Lung (tissue), 12 donors: Measurements from ENCODE around the gene GPS1. TPM values are rescaled to one million over a fixed set of nuclear protein-coding genes. Genes with fewer than 3 reads are reported as not detected.

Source experiments
- ATAC-seq: fragments of 200-7000 bp; cut with Tn5 transposase; one replicate; pipeline ENCODE4 v1.9.1; 2020; ENCODE audit warnings: moderate number of reproducible peaks; ENCODE audit not compliant: insufficient read depth, low FRiP score
- DNase-seq, 3 donors: peaks; one replicate each; pipeline ENCODE4 v3.0.0-alpha.2; 2013 to 2017
- H3K27ac ChIP-seq, 2 donors: one replicate each; pipeline ENCODE4 v1.5.1; 2013; ENCODE audit warnings: mild to moderate bottlenecking in 2 of 2, moderate library complexity in 2 of 2, control low read depth in 1 of 2, inconsistent platforms in 1 of 2, low read depth in 1 of 2, low read length in 1 of 2
- H3K27me3 ChIP-seq, 3 donors: one replicate each; pipeline ENCODE4 v1.5.1; 2013; ENCODE audit warnings: low read length in 2 of 3; ENCODE audit not compliant: control insufficient read depth in 3 of 3, insufficient read depth in 3 of 3
- H3K36me3 ChIP-seq, 4 donors: one replicate each; pipeline ENCODE4 v1.5.1; 2013; ENCODE audit warnings: low read length in 4 of 4, mild to moderate bottlenecking in 1 of 4, moderate library complexity in 1 of 4; ENCODE audit not compliant: control insufficient read depth in 4 of 4, insufficient read depth in 4 of 4
- H3K4me1 ChIP-seq, 5 donors: one replicate each; pipeline ENCODE4 v1.5.1; 2013; ENCODE audit warnings: low read length in 5 of 5, mild to moderate bottlenecking in 2 of 5, moderate library complexity in 1 of 5; ENCODE audit not compliant: control insufficient read depth in 5 of 5, insufficient read depth in 5 of 5
- H3K4me3 ChIP-seq: one replicate; pipeline ENCODE4 v1.5.1; 2013; ENCODE audit warnings: mild to moderate bottlenecking, control low read depth, moderate library complexity
- H3K9ac ChIP-seq, 2 donors: one replicate each; pipeline ENCODE4 v1.5.1; 2013; ENCODE audit warnings: low read length in 2 of 2, control low read depth in 1 of 2; ENCODE audit not compliant: insufficient read depth in 1 of 2
- H3K9me3 ChIP-seq, 4 donors: one replicate each; pipeline ENCODE4 v1.5.1; 2013; ENCODE audit warnings: low read length in 3 of 4, mild to moderate bottlenecking in 1 of 4, moderate library complexity in 1 of 4; ENCODE audit not compliant: control insufficient read depth in 4 of 4, insufficient read depth in 3 of 4
- CTCF ChIP-seq: IDR thresholded peaks from 2 replicates; pipeline ENCODE4 v1.5.1; 2012; ENCODE audit warnings: mild to moderate bottlenecking; ENCODE audit errors: control extremely low read depth, extremely low read depth
- WGBS, 2 donors: extraction: QIAGEN DNeasy Blood & Tissue Kit; methylation state at CpG; one replicate each; pipeline ENCODE4 v1.1.7; 2013; 5-methylcytosine and 5-hydroxymethylcytosine counted together
- polyA plus RNA-seq, 2 donors: library from polyadenylated mRNA; stranded (reverse); fragments of 200-250 nt; gene quantifications; one replicate each; pipeline ENCODE4 v1.2.1, GENCODE V29; 2013
- total RNA-seq, 2 donors: library from RNA; depleted of rRNA in 1 of 2; stranded (reverse); fragments of >200 nt in 1 of 2; gene quantifications; one replicate each; pipeline ENCODE4 v1.2.1, GENCODE V29; 2014 to 2021
- donor health status: control.
- donor health status: control.
- donor health status: Bipolar disorder and iron deficiency.
- donor health status: healthy.
- donor health status: DM: yes; HTN: yes; CAD: no.

The GPS1 gene
- total and polyA plus RNA-seq, 4 donors = 71.0 to 102 (median 89.4) TPM

DNA sequence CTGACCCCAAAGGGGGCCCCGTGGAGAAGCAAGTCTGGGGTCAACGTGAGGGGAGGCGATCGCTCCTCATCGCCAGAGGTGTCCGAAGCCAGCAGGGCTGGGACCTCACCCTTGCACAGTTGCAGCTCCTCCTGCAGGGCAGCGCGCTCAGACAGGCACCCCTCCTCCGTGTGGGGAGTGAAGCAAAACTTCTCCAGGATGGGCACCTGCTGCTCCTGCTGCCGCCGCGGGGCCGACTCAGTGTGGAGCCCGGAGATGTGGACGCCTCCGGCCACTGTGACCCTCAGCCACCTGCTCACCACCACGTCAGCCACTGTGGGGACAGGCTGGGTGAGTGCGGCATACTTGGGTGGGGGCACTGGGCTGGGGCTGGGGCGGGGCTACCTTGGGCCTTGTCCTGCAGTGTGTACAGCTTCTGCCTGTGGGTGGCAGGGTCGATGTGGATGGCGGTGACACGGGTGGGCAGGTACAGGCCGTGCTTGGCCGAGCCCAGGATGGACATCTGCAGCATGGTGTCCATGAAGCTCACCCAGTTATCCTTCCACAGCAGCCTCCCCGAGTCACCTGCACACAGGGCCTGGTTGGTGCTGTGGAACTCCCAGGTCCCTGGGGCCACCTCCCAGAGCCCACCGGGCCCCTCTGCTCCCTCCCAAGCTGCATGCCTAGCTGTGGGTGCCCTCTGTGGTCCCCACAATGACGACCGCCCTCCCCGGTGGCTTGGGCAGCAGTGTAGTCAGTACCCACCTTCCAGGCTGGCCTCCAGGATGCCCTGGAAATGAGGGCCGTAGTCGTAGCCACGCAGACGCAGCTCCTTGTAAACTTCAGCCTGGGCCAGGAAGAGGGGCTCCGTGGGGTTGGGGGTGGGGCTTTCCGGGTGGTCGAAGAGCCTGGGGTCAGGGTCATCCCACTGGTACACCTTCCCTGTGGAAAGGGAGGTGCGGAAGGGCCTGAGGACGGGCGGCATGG, 35.5 kb downstream of the GPS1 start:
- WGBS, 2 donors = 92 to 95% methylated on average over 38 to 39 of the region's 39 CpGs
- no peaks in the 10 kb centered on the region for H3K9me3 ChIP-seq
- no peak overlapping the region for H3K4me3 ChIP-seq
- no peaks in the 10 kb centered on the region for H3K4me1 ChIP-seq
- TF ChIP-seq CTCF = no peak
- no peak overlapping the region for H3K27ac ChIP-seq
- H3K27me3 ChIP-seq = no peaks in the 10 kb centered on the region
- H3K9ac ChIP-seq = no peak overlapping the region
- peaks cover 4 to 100% (median 21%) of the 10 kb centered on the region in 4 donors for H3K36me3 ChIP-seq
- DNase-seq (no peak), ATAC-seq (no peak)

DNA sequence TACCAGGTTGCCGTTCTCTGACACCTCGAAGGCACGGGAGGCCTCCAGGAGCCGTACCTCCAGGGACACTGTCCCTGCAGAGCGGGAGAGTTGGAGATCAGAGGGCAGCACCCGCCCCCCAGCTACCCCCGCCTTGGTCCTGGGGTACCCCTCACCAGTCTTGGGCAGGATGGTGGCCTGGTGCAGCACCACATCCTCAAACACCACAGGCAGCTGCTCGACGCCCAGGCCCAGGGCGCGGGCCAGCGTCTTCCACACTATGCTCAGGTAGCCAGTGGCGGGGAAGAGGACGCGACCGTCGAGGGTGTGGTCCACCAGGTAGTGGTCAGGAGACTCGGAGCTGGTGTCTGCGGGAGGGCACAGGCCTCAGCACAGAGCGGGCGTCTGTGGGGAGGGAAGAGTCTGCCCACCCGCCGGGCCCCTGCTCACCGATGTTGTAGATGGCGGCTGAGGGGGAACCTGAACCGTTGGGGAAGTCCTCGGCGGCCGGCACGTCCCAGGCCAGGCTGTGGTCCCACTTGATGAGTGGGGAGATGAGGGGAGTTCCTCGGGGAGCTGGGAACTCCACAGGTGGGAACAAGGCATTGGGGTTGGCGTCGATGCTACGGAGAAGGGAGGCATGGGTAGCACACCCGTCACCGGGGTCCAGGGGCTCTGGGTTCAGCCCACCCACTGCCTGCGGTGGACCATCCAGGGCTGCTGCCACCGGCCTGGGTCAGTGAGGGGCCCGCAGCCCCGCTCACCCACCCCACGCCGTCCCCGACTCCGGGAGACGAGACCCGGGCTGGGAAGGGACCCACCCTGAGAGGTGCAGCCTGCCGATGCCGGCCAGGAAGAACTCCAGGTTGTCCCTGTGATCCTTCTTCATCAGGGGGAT, 36.5 kb downstream of the GPS1 start:
- 95 to 96% methylated on average over 47 to 48 of the region's 48 CpGs for WGBS, 2 donors
- no peak for TF ChIP-seq CTCF
- ATAC-seq = no peak
- Histone ChIP-seq H3K27ac (no peak overlapping the region), H3K4me1 (no peaks in the 10 kb centered on the region), H3K27me3 (no peaks in the 10 kb centered on the region), H3K4me3 (no peak overlapping the region), H3K9ac (no peak overlapping the region), H3K36me3 (peaks cover 4 to 99% (median 19%) of the 10 kb centered on the region in 4 donors), H3K9me3 (no peaks in the 10 kb centered on the region)
- DNase-seq = no peak

DNA sequence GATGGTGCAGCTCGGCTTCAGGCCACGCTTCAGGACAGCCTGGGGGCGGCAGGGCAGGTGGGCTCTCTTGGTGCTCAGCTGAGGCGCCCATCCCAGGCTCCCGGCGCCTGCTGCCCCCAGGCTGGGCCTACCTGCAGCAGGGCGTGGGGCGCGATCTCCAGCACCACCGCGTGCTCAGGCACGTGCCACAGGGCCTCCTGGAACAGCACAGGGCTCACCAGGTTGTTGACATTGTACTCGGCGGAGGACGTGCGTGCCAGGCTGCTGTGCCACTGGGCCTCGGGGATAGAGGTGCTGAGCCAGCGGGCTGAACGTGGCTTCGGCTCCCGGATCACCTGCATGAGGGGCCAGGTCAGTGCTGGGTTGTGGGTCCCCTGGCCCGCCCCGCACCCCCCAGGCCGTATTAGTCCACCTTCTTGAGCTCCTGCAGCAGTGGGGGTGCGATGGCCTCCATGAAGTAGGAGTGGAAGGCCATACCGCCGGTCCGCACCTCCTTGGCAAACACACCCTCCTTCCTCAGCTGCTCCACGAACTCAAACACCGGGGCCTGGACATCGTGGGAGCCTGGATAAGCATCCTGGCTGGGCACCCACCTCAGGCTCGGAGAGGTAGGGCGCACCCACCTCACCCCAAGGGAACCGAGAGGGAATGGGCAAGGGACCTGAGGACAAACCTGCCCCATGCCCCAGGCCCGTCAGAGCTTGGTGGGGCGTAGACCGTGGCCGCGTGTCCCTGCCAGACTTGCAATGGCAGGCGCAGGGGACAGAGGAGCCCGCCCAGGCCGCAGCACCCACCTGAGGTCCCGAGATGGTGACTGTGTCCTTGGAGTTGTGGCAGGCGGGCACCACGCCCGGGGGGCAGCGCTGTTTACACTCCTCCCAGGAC, 37.4 kb downstream of the GPS1 start:
- H3K4me1 ChIP-seq = no peaks in the 10 kb centered on the region
- H3K27ac ChIP-seq = no peak overlapping the region
- H3K36me3 ChIP-seq = peaks cover 5 to 98% (median 20%) of the 10 kb centered on the region in 4 donors
- no peaks in the 10 kb centered on the region for H3K9me3 ChIP-seq
- ATAC-seq = no peak
- DNase-seq = no peak
- 95 to 97% methylated on average over 47 of the region's 47 CpGs for WGBS, 2 donors
- H3K9ac ChIP-seq = no peak overlapping the region
- no peaks in the 10 kb centered on the region for H3K27me3 ChIP-seq
- H3K4me3 ChIP-seq = no peak overlapping the region
- no peak for TF ChIP-seq CTCF
